Tibial nerve (tissue), 4 donors: ENCODE data around the gene MITF. TPM values are rescaled to one million over a fixed set of nuclear protein-coding genes. Genes with fewer than 3 reads are reported as not detected.
A peak's percentile ranks its signal among the peaks of the same experiment; 100 is the strongest.
"Not testable (repeated sequence)": the region's sequence is repeated elsewhere in the genome, so short reads cannot be mapped to it uniquely, and the experiment has no call there.

Source experiments
- DNase-seq, 2 donors: peaks; one replicate each; pipeline ENCODE4 v3.0.0-alpha.2; 2019; ENCODE audit warnings: low spot score in 2 of 2
- H3K27ac ChIP-seq, 4 donors: fragments of 200-600 bp; sonication (generic) in 3 of 4; one replicate each; pipeline ENCODE4 v1.5.1; 2017 to 2019; ENCODE audit warnings: mild to moderate bottlenecking in 1 of 4
- H3K27me3 ChIP-seq, 2 donors: fragments of 200-600 bp; sonication (generic) in 1 of 2; one replicate each; pipeline versions ENCODE4 v1.5.1 to v1.6.0; 2017 to 2019
- H3K36me3 ChIP-seq, 3 donors: fragments of 200-600 bp; sonication (generic); one replicate each; pipeline ENCODE4 v1.5.1; 2018 to 2019
- H3K4me1 ChIP-seq, 4 donors: fragments of 200-600 bp; sonication (generic) in 3 of 4; one replicate each; pipeline ENCODE4 v1.5.1; 2017 to 2019
- H3K4me3 ChIP-seq, 4 donors: fragments of 200-600 bp; sonication (generic) in 3 of 4; one replicate each; pipeline ENCODE4 v1.5.1; 2017 to 2019; ENCODE audit warnings: mild to moderate bottlenecking in 1 of 4, moderate library complexity in 1 of 4
- H3K9me3 ChIP-seq, 4 donors: fragments of 200-600 bp; sonication (generic) in 3 of 4; one replicate each; pipeline ENCODE4 v1.5.1; 2017 to 2019
- EP300 ChIP-seq, 2 donors: sonication (generic); formaldehyde crosslinking; IDR thresholded peaks; one replicate each; pipeline ENCODE4 v1.6.1; 2017; ENCODE audit warnings: antibody characterized with exemption in 2 of 2, mild to moderate bottlenecking in 1 of 2
- POLR2A ChIP-seq, 2 donors: fragments of 450-650 bp; IDR thresholded peaks; one replicate each; pipeline ENCODE4 v1.6.1; 2017; ENCODE audit warnings: antibody characterized with exemption in 2 of 2, mild to moderate bottlenecking in 2 of 2, moderate library complexity in 2 of 2
- WGBS, 2 donors: methylation state at CpG; one replicate each; pipeline ENCODE4 v1.1.5; 2018; 5-methylcytosine and 5-hydroxymethylcytosine counted together
- total RNA-seq, 4 donors: library from RNA; depleted of rRNA; stranded (reverse); fragments of >200 nt; gene quantifications; one replicate each; pipeline ENCODE4 v1.1.0, GENCODE V29; 2016
- TF ChIP-seq, protein P1 (sequence below), 5 experiments: fragments of 200-600 bp in 3 of 5; fragments of 450-650 bp in 2 of 5; sonication (generic) in 3 of 5; IDR thresholded peaks; one replicate each; pipeline ENCODE4 v1.5.1; 2016 to 2019; ENCODE audit warnings: antibody characterized with exemption in 5 of 5, mild to moderate bottlenecking in 3 of 5, moderate library complexity in 2 of 5

The MITF gene
- total RNA-seq, 4 donors from 2014 or later: 10.3 to 26.9 (median 15.5) TPM

DNA sequence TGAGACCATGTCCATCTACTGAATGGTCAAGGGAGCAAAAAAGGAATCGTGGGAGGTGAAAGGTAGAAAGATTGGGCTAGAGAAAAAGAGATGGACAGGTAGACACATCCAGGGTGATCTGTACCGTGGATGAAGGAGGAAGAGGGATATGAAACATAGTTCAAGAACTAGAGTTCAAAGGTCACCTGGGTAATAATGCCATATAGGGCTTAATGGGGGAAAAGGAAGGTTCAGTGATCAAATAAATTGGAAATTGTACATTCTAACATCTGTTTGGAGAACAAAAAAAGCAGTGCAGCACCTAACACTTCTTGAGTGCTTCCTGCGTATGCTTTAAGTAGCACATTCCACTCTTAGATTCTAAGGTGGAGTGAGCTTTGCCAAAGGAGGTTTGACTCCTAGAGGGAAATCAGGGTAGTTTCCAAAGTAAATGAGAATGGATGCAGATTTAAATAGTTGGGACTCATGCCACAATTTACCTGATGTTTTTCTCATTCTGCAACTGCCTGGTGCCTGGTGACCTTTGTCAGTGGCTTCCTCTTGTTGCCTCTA lies 46.6 kb downstream of the MITF start:
- no peak overlapping the region for H3K4me3 ChIP-seq
- DNase-seq: no peak
- peaks cover 0 to 44% (median 5%) of the 10 kb centered on the region in 4 donors for H3K4me1 ChIP-seq
- 85 to 93% methylated on average over 3 of the region's 3 CpGs for WGBS, 2 donors
- H3K27me3 ChIP-seq: no peaks in the 10 kb centered on the region
- TF ChIP-seq POLR2A (IDR thresholded peaks at IDR 0.05) (no peak), EP300 (IDR thresholded peaks at IDR 0.05) (no peak)
- TF ChIP-seq, protein P1, sequence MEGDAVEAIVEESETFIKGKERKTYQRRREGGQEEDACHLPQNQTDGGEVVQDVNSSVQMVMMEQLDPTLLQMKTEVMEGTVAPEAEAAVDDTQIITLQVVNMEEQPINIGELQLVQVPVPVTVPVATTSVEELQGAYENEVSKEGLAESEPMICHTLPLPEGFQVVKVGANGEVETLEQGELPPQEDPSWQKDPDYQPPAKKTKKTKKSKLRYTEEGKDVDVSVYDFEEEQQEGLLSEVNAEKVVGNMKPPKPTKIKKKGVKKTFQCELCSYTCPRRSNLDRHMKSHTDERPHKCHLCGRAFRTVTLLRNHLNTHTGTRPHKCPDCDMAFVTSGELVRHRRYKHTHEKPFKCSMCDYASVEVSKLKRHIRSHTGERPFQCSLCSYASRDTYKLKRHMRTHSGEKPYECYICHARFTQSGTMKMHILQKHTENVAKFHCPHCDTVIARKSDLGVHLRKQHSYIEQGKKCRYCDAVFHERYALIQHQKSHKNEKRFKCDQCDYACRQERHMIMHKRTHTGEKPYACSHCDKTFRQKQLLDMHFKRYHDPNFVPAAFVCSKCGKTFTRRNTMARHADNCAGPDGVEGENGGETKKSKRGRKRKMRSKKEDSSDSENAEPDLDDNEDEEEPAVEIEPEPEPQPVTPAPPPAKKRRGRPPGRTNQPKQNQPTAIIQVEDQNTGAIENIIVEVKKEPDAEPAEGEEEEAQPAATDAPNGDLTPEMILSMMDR (IDR thresholded peaks at IDR 0.05): no peak
- no peaks in the 10 kb centered on the region for H3K36me3 ChIP-seq
- H3K27ac ChIP-seq: no peak overlapping the region
- no peaks in the 10 kb centered on the region for H3K9me3 ChIP-seq

DNA sequence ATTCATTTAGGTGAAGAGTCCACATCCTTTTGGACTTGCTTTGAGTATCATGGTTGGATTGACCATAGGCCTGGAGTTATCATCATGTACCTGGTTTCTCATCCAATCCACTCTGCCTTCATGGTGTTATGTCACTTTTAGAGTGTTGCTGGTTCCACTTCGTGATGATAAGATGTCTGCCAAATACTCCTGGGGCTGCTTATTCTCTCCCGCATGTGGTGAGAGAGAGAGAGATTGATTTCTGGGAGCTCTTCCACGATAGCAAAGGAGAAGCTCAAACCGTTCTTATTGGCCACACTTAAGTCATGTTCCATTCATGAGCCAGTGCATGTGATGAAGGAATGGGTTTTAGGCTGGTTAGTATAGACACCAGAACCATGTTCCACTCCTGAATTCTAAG lies 47.6 kb downstream of the MITF start:
- Histone ChIP-seq H3K27ac (peak overlapping the region in 2 of 4 donors; percentile 13 to 51), H3K36me3 (no peaks in the 10 kb centered on the region), H3K4me3 (no peak overlapping the region), H3K4me1 (peaks cover 0 to 54% (median 9%) of the 10 kb centered on the region in 4 donors), H3K9me3 (no peaks in the 10 kb centered on the region), H3K27me3 (no peaks in the 10 kb centered on the region)
- 78 to 83% methylated on average over 4 of the region's 4 CpGs for WGBS, 2 donors
- DNase-seq: no peak
- TF ChIP-seq POLR2A (IDR thresholded peaks at IDR 0.05) (no peak), EP300 (IDR thresholded peaks at IDR 0.05) (no peak)
- TF ChIP-seq, protein P1 (IDR thresholded peaks at IDR 0.05): no peak

DNA sequence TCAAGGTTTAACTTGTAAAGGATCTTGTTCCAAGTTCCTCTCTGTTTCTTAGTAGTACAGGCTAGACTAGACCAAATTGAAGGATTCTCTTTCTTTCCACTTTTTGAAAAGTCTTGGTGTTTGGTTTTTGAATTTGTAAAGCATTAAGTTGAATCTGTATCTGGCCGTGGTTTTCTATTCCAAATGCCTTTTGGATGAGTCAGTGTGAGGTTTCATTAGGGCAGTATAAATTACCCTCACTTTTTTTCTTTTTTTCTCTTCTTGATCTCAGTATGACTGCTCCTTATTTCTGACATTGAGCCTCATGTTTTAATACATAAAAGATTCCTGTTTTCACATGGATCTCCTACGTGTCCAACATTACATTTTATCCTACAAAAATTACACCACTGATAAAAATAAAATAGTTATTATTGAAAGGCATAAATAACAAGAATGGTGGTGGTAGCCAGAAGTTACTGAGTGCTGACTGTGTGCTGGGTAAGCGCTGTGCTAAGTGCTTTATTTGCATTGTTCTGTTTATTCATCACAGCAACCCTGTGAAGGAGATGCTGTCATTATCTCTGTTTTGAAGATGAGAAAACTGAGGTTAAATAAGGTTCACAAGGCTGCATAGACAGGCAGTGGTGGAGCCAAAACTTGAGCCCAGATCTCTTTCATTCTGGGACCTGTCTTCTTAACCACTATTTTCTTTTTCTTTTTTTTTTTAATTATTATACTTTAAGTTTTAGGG lies 48.3 kb downstream of the MITF start:
- WGBS, 2 donors: 45 to 53% methylated on average over 3 of the region's 3 CpGs
- peaks cover 0 to 62% (median 10%) of the 10 kb centered on the region in 4 donors for H3K4me1 ChIP-seq
- peak overlapping the region in 2 of 4 donors; percentile 13 to 51 for H3K27ac ChIP-seq
- TF ChIP-seq, protein P1 (IDR thresholded peaks at IDR 0.05): no peak
- TF ChIP-seq POLR2A (IDR thresholded peaks at IDR 0.05) (no peak), EP300 (IDR thresholded peaks at IDR 0.05) (no peak)
- no peaks in the 10 kb centered on the region for H3K9me3 ChIP-seq
- no peak for DNase-seq
- no peaks in the 10 kb centered on the region for H3K36me3 ChIP-seq
- no peaks in the 10 kb centered on the region for H3K27me3 ChIP-seq
- no peak overlapping the region for H3K4me3 ChIP-seq

DNA sequence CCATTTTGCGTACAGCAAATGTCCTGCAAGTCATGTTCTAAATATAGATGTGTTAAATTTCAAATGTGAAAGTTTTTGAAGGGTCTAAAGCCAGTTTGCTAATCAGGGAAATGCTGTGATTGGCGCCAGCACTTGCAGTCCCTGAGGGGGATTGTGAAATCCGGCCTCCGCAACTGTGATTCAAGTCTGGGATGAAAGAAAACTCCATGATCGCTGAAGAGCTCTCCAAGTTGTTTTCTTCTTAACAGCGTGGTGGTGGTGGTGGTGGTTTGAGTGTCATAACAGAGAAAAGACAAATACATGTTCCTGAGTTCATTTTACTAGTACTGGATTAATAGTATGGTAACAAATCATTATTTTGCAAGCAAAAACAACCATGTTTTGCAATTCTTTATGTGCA lies 51.8 kb downstream of the MITF start:
- Histone ChIP-seq H3K36me3 (no peaks in the 10 kb centered on the region), H3K4me1 (peaks cover 0 to 37% (median 8%) of the 10 kb centered on the region in 4 donors), H3K27me3 (no peaks in the 10 kb centered on the region), H3K4me3 (no peak overlapping the region), H3K27ac (peak overlapping the region in 3 of 4 donors; percentile 9 to 52 (median 23)), H3K9me3 (no peaks in the 10 kb centered on the region)
- peak; percentile 65 to 82 for DNase-seq
- TF ChIP-seq EP300 (IDR thresholded peaks at IDR 0.05) (peak; percentile 36 to 78), POLR2A (IDR thresholded peaks at IDR 0.05) (no peak)
- TF ChIP-seq, protein P1 (IDR thresholded peaks at IDR 0.05): no peak
- 13 to 14% methylated on average over 6 of the region's 6 CpGs for WGBS, 2 donors

DNA sequence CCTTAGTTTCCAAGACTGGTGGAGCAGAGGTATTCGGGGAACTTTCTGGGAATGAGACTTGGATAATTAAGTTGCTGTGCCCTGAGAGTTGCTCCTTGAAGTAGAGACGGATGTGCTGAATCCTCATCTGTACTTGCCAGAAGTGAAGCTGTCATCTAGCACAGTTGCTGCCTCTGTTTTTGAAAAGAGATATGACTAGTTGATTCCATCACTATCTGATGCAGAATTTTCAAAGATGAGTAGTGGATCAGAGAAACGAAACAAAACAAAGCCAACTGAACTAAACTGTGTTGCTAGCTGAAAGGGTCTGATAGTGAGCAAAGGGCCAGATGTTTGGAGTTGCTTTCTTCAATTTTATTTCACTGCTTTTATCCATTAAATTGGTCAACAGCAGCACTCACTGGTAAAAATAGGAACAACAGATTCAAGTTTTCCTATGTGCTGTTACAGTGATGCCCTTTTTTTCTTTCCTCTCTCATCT lies 52.7 kb downstream of the MITF start:
- H3K36me3 ChIP-seq: no peaks in the 10 kb centered on the region

DNA sequence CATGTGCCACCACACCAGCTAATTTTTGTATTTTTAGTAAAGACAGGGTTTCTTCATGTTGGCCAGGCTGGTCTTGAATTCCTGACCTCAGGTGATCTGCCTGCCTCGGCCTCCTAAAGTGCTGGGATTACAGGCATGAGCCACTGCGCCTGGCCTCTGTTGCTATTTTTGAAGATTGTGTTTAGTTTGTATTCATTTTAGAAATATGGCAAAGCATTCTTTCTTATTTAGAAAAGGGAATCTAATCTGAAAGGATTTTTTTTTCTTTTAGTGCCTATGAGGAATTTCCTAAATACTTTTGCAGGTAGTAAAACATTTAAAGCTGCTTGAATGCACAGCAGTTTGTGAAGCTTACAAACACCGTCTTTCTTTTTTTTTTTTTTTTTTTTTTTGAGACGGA lies 56.9 kb downstream of the MITF start:
- WGBS, 2 donors: 89 to 90% methylated on average over 3 to 4 of the region's 4 CpGs
- H3K9me3 ChIP-seq, H3K4me3 ChIP-seq, H3K27me3 ChIP-seq, H3K27ac ChIP-seq, H3K36me3 ChIP-seq, DNase-seq: not testable (repeated sequence)
- peaks cover 0 to 15% (median 5%) of the 10 kb centered on the region in 4 donors for H3K4me1 ChIP-seq

More for the DNA sequence above, 52.7 kb downstream of the MITF start:
- no peak overlapping the region for H3K4me3 ChIP-seq
- H3K27me3 ChIP-seq: no peaks in the 10 kb centered on the region
- DNase-seq: no peak
- H3K4me1 ChIP-seq: peaks cover 0 to 35% (median 8%) of the 10 kb centered on the region in 4 donors
- TF ChIP-seq POLR2A (IDR thresholded peaks at IDR 0.05): no peak
- TF ChIP-seq, protein P1 (IDR thresholded peaks at IDR 0.05): peak; percentile 35 to 65 (median 51)
- H3K9me3 ChIP-seq: no peaks in the 10 kb centered on the region
- WGBS, 2 donors: 15 to 22% methylated on average over 3 of the region's 3 CpGs
- peak overlapping the region in 2 of 4 donors; percentile 49 to 52 for H3K27ac ChIP-seq
